Calu3 (cell line): ENCODE results near the gene PNMA6E. TPM values are rescaled to one million over a fixed set of nuclear protein-coding genes. Genes with fewer than 3 reads are reported as not detected.
"Not testable (repeated sequence)": the region's sequence is repeated elsewhere in the genome, so short reads cannot be mapped to it uniquely, and the experiment has no call there.

Experiments used
- BruUV-seq: library from RNA; stranded (reverse); fragments of 400-500 nt; replicated peaks from 2 replicates; lab custom pipeline; 2021; lab: Mats Ljungman, UMichigan
- CTCF ChIA-PET: fragments of 300-600 bp; sonication (Branson Sonifier 250); formaldehyde crosslinking; loops from one replicate; lab custom pipeline; 2022; ENCODE audit warnings: antibody characterized with exemption; lab: Charles Lee
- DNase-seq: peaks from one replicate; pipeline ENCODE4 v3.0.0; 2022
- H3K27ac Mint-ChIP-seq: one replicate; pipeline ENCODE4 v1.8.0; 2022; ENCODE audit warnings: mixed read lengths; ENCODE audit not compliant: unreplicated experiment
- H3K27me3 Mint-ChIP-seq: one replicate; pipeline ENCODE4 v1.8.0; 2022; ENCODE audit warnings: mixed read lengths; ENCODE audit not compliant: unreplicated experiment
- H3K36me3 Mint-ChIP-seq: one replicate; pipeline ENCODE4 v1.8.0; 2022; ENCODE audit warnings: mild to moderate bottlenecking, moderate library complexity, mixed read lengths; ENCODE audit not compliant: insufficient read depth, unreplicated experiment
- H3K4me1 Mint-ChIP-seq: one replicate; pipeline ENCODE4 v1.8.0; 2022; ENCODE audit warnings: mild to moderate bottlenecking, low read depth, mixed read lengths; ENCODE audit not compliant: unreplicated experiment
- H3K4me3 Mint-ChIP-seq: one replicate; pipeline ENCODE4 v1.8.0; 2022; ENCODE audit warnings: mild to moderate bottlenecking, low read depth, moderate library complexity, mixed read lengths; ENCODE audit not compliant: unreplicated experiment
- H3K9me3 Mint-ChIP-seq: one replicate; pipeline ENCODE4 v1.8.0; 2022; ENCODE audit warnings: low read depth, mixed read lengths; ENCODE audit not compliant: unreplicated experiment
- CTCF ChIP-seq: fragments of 200-600 bp; IDR thresholded peaks from one replicate; pipeline ENCODE4 v1.8.0; 2022; ENCODE audit warnings: antibody characterized with exemption; ENCODE audit not compliant: unreplicated experiment
- intact Hi-C: fragments of 100-400 bp; cut with micrococcal nuclease; formaldehyde crosslinking; loops from one replicate; pipeline ENCODE4 v1.10.0; 2022; ENCODE audit not compliant: unreplicated experiment
- total RNA-seq: library from RNA; stranded (reverse); gene quantifications from 2 replicates; pipeline ENCODE4 v1.2.3, GENCODE V29; 2022

Gene PNMA6E
- total RNA-seq, 1 experiment from 2014 or later, result not detected

- Mint-ChIP-seq H3K9me3 (no peaks in the 10 kb centered on the region), H3K4me1 (no peaks in the 10 kb centered on the region), H3K27me3 (peaks cover 63% of the 10 kb centered on the region), H3K27ac (no peak overlapping the region), H3K4me3 (no peak overlapping the region), H3K36me3 (no peaks in the 10 kb centered on the region)
- no peak for TF ChIP-seq CTCF
- intact Hi-C loops, result no loop called here
- DNase-seq, result no peak
- BruUV-seq, result no TSS peak
- CTCF ChIA-PET, result no interaction called here
These were observed 4.6 kb downstream of the PNMA6E start for GRCh38 chrX:153396320-153397195.

- peaks cover 61% of the 10 kb centered on the region for H3K27me3 Mint-ChIP-seq
- H3K27ac Mint-ChIP-seq, result no peak overlapping the region
- H3K4me1 Mint-ChIP-seq, result no peaks in the 10 kb centered on the region
- H3K9me3 Mint-ChIP-seq, result no peaks in the 10 kb centered on the region
- intact Hi-C loops, result no loop called here
- TF ChIP-seq CTCF, result no peak
- no peaks in the 10 kb centered on the region for H3K36me3 Mint-ChIP-seq
- no peak overlapping the region for H3K4me3 Mint-ChIP-seq
- no peak for DNase-seq
- CTCF ChIA-PET, result no interaction called here
- no TSS peak for BruUV-seq
These were observed 5.4 kb downstream of the PNMA6E start for GRCh38 chrX:153395613-153396319.

GRCh38 chrX:153394612-153395011 lies 6.5 kb downstream of the PNMA6E start:
- no peak for TF ChIP-seq CTCF
- CTCF ChIA-PET, result no interaction called here
- DNase-seq, result no peak
- Mint-ChIP-seq H3K36me3 (no peaks in the 10 kb centered on the region), H3K9me3 (no peaks in the 10 kb centered on the region), H3K4me3 (no peak overlapping the region), H3K27me3 (peaks cover 55% of the 10 kb centered on the region), H3K27ac (no peak overlapping the region), H3K4me1 (no peaks in the 10 kb centered on the region)
- no TSS peak for BruUV-seq
- intact Hi-C loops, result no loop called here

GRCh38 chrX:153392642-153393321 lies 8.4 kb downstream of the PNMA6E start:
- no peaks in the 10 kb centered on the region for H3K9me3 Mint-ChIP-seq
- H3K4me3 Mint-ChIP-seq, result no peak overlapping the region
- no peaks in the 10 kb centered on the region for H3K36me3 Mint-ChIP-seq
- no peak overlapping the region for H3K27ac Mint-ChIP-seq
- intact Hi-C loops, result no loop called here
- no peak for TF ChIP-seq CTCF
- no TSS peak for BruUV-seq
- no peak for DNase-seq
- peaks cover 36% of the 10 kb centered on the region for H3K27me3 Mint-ChIP-seq
- H3K4me1 Mint-ChIP-seq, result no peaks in the 10 kb centered on the region
- CTCF ChIA-PET, result no interaction called here

- BruUV-seq, H3K36me3 Mint-ChIP-seq, H3K27ac Mint-ChIP-seq, H3K9me3 Mint-ChIP-seq, H3K4me1 Mint-ChIP-seq, intact Hi-C loops, DNase-seq, CTCF ChIA-PET, H3K4me3 Mint-ChIP-seq: not testable (repeated sequence)
- H3K27me3 Mint-ChIP-seq, result peaks cover 26% of the 10 kb centered on the region
These were observed 11.7 kb downstream of the PNMA6E start for GRCh38 chrX:153389460-153389768.
